Thyroid gland (tissue), 4 donors: ENCODE results near the gene INVS.

ENCODE experiments used
- CTCF ChIP-seq, 6 experiments: fragments of 200-600 bp in 3 of 6; fragments of 450-650 bp in 3 of 6; sonication (generic) in 3 of 6; IDR thresholded peaks; one replicate each; pipeline ENCODE4 v1.5.1; 2016 to 2019; ENCODE audit warnings: antibody characterized with exemption in 6 of 6, mild to moderate bottlenecking in 2 of 6, inconsistent platforms in 1 of 6, moderate library complexity in 1 of 6
- POLR2A ChIP-seq, 2 donors: fragments of 450-650 bp; IDR thresholded peaks; one replicate each; pipeline ENCODE4 v1.6.1; 2017; ENCODE audit warnings: antibody characterized with exemption in 2 of 2, mild to moderate bottlenecking in 2 of 2, moderate library complexity in 1 of 2

- TF ChIP-seq POLR2A (IDR thresholded peaks at IDR 0.05) (no peak), CTCF (IDR thresholded peaks at IDR 0.05) (no peak)
These were observed 169.2 kb downstream of the INVS start for GRCh38 chr9:100268271-100268670.
